Ascending aorta (tissue), 2 donors: Measurements from ENCODE around the gene PPCDC. TPM values are rescaled to one million over a fixed set of nuclear protein-coding genes. Genes with fewer than 3 reads are reported as not detected.

Source experiments
- DNase-seq, 2 donors: peaks; one replicate each; pipeline ENCODE4 v3.0.0-alpha.2; 2019; ENCODE audit warnings: low spot score in 2 of 2
- H3K27ac ChIP-seq, 2 donors: fragments of 200-600 bp; sonication (generic); one replicate each; pipeline ENCODE4 v1.5.1; 2016 to 2017; ENCODE audit warnings: mild to moderate bottlenecking in 1 of 2
- H3K27me3 ChIP-seq: fragments of 200-600 bp; sonication (generic); one replicate; pipeline ENCODE4 v1.5.1; 2017
- H3K36me3 ChIP-seq, 2 donors: fragments of 200-600 bp; sonication (generic); one replicate each; pipeline ENCODE4 v1.5.1; 2016
- H3K4me1 ChIP-seq, 2 donors: fragments of 200-600 bp; sonication (generic); one replicate each; pipeline ENCODE4 v1.5.1; 2016 to 2017; ENCODE audit warnings: mild to moderate bottlenecking in 1 of 2
- H3K4me3 ChIP-seq, 2 donors: fragments of 200-600 bp; sonication (generic); one replicate each; pipeline ENCODE4 v1.5.1; 2016 to 2017; ENCODE audit warnings: mild to moderate bottlenecking in 1 of 2
- H3K9me3 ChIP-seq, 2 donors: fragments of 200-600 bp; sonication (generic); one replicate each; pipeline ENCODE4 v1.5.1; 2016
- intact Hi-C: fragments of 100-400 bp; cut with DNase I; formaldehyde crosslinking; loops from one replicate; pipeline ENCODE4 v1.15.1; 2023
- total RNA-seq: library from RNA; depleted of rRNA; stranded (reverse); fragments of >200 nt; gene quantifications from one replicate; pipeline ENCODE4 v1.1.0, GENCODE V29; 2016
- TF ChIP-seq, protein P1 (sequence below), 3 experiments: fragments of 200-600 bp in 2 of 3; fragments of 450-650 bp in 1 of 3; sonication (generic) in 2 of 3; IDR thresholded peaks; one replicate each; pipeline ENCODE4 v1.5.1; 2016 to 2019; ENCODE audit warnings: antibody characterized with exemption in 3 of 3, mild to moderate bottlenecking in 1 of 3, moderate library complexity in 1 of 3

PPCDC gene, protein sequence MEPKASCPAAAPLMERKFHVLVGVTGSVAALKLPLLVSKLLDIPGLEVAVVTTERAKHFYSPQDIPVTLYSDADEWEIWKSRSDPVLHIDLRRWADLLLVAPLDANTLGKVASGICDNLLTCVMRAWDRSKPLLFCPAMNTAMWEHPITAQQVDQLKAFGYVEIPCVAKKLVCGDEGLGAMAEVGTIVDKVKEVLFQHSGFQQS
- 8.9 TPM for total RNA-seq

DNA sequence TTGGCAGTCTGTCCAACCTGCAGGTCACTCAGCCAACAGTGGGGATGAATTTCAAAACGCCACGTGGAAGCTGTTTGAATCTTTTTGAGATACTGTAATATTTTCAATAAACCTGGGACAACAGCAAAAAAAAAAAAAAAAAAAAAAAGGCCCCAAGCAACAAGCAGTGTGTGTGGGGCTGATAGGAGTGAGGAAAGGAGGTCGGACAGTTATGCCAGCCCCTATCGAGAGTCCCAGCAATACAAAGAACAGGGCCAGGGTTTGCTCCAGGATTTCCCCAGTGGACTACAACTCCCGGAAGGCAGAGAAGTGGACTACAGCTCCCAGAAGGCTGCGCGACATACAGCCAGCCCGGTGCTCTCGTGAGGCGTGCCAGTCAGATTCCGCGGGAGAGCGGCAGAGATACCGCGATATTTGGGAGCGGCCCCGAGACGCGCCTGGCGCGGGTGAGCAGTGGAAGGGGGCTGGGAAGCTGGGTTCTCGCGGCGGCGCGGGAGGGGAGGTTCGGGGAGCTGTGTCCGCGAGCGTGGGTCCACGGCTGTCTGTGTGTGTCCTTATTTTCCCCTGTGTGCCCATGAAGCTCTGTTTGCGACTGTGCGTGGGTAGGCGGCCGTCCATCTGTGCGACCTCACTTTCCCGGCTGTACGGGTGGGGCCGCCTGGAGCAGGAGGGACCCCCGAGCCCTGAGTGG lies at the start of gene PPCDC:
Gene PPCDC (plus strand): TSS at position 410 of the 691 bp plus-strand sequence. CDS start 4,729 bp downstream, outside the sequence.
- peak; percentile 85 to 98 for DNase-seq
- intact Hi-C loops: loop anchor here (1.0 to 10.0 kb wide), 6 partner anchors 29 to 431 kb away; partner anchors contain the start of genes COMMD4, MAN2C1, SCAMP5 and SIN3A

DNA sequence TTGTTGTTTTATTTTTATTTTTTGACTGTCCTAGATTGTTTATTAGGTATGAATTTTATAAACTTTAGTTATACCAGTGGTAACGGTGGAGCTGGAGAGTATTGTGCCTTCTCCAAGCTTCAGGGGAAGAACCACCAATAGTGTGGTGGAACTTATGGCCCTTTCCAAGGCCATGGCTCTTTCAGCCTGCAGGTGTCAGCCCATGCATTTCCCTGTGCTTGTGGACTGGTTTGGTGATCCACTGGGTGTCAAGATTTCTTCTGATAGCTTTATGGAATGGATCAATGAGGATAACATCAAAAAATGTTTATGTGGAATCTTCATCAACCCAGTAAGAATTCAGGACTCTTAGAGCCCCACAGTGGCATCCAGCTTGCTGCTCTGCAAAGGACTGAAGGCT lies 47.2 kb upstream of the PPCDC start:
- no peaks in the 10 kb centered on the region for H3K9me3 ChIP-seq
- H3K27me3 ChIP-seq: no peaks in the 10 kb centered on the region
- H3K27ac ChIP-seq: no peak overlapping the region
- DNase-seq: no peak
- intact Hi-C loops: no loop called here
- no peaks in the 10 kb centered on the region for H3K36me3 ChIP-seq
- H3K4me3 ChIP-seq: no peak overlapping the region
- TF ChIP-seq, protein P1, sequence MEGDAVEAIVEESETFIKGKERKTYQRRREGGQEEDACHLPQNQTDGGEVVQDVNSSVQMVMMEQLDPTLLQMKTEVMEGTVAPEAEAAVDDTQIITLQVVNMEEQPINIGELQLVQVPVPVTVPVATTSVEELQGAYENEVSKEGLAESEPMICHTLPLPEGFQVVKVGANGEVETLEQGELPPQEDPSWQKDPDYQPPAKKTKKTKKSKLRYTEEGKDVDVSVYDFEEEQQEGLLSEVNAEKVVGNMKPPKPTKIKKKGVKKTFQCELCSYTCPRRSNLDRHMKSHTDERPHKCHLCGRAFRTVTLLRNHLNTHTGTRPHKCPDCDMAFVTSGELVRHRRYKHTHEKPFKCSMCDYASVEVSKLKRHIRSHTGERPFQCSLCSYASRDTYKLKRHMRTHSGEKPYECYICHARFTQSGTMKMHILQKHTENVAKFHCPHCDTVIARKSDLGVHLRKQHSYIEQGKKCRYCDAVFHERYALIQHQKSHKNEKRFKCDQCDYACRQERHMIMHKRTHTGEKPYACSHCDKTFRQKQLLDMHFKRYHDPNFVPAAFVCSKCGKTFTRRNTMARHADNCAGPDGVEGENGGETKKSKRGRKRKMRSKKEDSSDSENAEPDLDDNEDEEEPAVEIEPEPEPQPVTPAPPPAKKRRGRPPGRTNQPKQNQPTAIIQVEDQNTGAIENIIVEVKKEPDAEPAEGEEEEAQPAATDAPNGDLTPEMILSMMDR (IDR thresholded peaks at IDR 0.05): no peak
- no peaks in the 10 kb centered on the region for H3K4me1 ChIP-seq

More for the DNA sequence above, at the start of gene PPCDC:
- Histone ChIP-seq H3K4me3 (peak within 1 kb of the TSS; percentile 81 to 97), H3K27me3 (no peaks in the 10 kb centered on the region), H3K36me3 (peaks cover 0 to 5% of the 10 kb centered on the region in 2 donors), H3K9me3 (no peaks in the 10 kb centered on the region), H3K27ac (peak within 1 kb of the TSS; percentile 78 to 91), H3K4me1 (peaks cover 4 to 10% of the 10 kb centered on the region in 2 donors)
- TF ChIP-seq, protein P1 (IDR thresholded peaks at IDR 0.05): no peak

DNA sequence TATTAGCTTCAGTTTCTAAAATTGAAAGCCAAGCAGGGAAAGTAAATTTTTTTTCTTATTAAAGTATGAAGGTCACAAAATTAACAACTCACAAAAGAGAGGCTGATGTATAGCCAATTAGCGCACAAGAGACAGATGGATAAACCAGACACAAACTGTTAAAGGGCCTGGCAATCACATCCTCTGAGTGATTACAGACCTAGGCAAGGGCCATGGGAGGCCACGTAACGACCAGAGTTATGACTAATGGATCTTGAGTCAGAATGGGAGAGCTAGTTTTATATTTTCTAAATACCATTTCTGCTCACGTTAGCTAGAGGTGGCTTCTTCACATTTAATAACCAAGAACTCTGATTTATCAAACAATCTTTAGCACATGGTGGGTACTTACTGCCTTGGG lies 45.8 kb upstream of the PPCDC start:
- DNase-seq: no peak
- no peak overlapping the region for H3K4me3 ChIP-seq
- no peaks in the 10 kb centered on the region for H3K27me3 ChIP-seq
- H3K27ac ChIP-seq: no peak overlapping the region
- TF ChIP-seq, protein P1 (IDR thresholded peaks at IDR 0.05): no peak
- intact Hi-C loops: no loop called here
- no peaks in the 10 kb centered on the region for H3K4me1 ChIP-seq
- no peaks in the 10 kb centered on the region for H3K9me3 ChIP-seq
- no peaks in the 10 kb centered on the region for H3K36me3 ChIP-seq

DNA sequence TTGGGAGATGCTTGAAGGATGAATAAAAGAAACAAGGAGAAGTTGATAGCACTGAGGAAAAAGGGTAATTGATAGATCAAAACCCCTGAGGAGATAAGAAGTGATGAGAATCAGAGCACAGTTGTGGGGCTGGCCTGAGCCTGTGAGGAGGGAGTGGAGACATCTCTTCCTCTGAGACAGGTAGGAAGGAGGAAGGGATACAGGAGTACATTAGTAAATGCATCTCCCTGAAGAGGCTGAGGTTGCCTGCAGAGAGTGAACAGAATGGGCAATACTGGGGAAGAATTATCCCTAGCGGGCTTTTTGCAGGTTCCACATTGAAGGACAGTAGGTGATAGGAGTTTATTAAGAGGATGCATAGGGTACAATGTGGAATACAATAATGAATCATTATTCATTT lies 45.3 kb upstream of the PPCDC start:
- TF ChIP-seq, protein P1 (IDR thresholded peaks at IDR 0.05): no peak
- Histone ChIP-seq H3K9me3 (no peaks in the 10 kb centered on the region), H3K27ac (no peak overlapping the region), H3K27me3 (no peaks in the 10 kb centered on the region), H3K4me1 (no peaks in the 10 kb centered on the region), H3K36me3 (no peaks in the 10 kb centered on the region), H3K4me3 (no peak overlapping the region)
- intact Hi-C loops: no loop called here
- no peak for DNase-seq

DNA sequence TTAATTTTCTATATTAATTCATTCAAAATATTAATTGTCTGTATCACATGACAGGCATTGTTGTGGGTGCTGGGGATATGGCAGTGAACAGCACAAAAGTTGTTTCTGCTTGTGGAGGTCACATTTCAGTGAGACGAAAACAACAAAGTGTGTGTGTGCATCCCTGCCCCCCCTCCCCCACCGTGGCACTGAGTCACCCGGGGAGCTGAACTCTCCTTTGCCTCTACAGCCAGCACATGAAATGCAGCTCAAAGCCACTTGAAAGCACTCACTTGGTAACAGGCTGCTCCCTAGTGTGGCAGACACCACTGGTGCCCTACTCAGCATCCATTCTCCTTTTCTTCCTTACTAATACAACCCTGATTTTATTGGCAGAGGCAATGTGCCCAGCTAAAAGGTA lies 44.9 kb upstream of the PPCDC start:
- no peaks in the 10 kb centered on the region for H3K4me1 ChIP-seq
- intact Hi-C loops: no loop called here
- H3K27me3 ChIP-seq: no peaks in the 10 kb centered on the region
- no peak for DNase-seq
- no peaks in the 10 kb centered on the region for H3K36me3 ChIP-seq
- H3K4me3 ChIP-seq: no peak overlapping the region
- TF ChIP-seq, protein P1 (IDR thresholded peaks at IDR 0.05): no peak
- H3K27ac ChIP-seq: no peak overlapping the region
- no peaks in the 10 kb centered on the region for H3K9me3 ChIP-seq
